ENCODE data around the gene ERI3. TPM values are rescaled to one million over a fixed set of nuclear protein-coding genes. Genes with fewer than 3 reads are reported as not detected.
A peak's percentile ranks its signal among the peaks of the same experiment; 100 is the strongest.

Gene ERI3
- polyA plus RNA-seq, 2 of the 4 experiments (the other 2 are of a cell fraction), result 43.4 to 44.7 TPM

- FAIRE-seq (no peak), DNase-seq (ENCODE audit: low read depth in 1 of 2, low spot score in 1 of 2) (no peak), ATAC-seq (no peak)
- ChIA-PET POLR2A (no interaction called here), CTCF (interaction anchor here (0.6 to 1.4 kb wide), 6 partner anchors 9 to 334 kb away, joined by 3 to 5 read pairs (median 4); no protein-coding TSS in a partner anchor)
- WGBS (ENCODE audit: missing lambda C conversion rate), result 70% methylated on average over 2 of the region's 2 CpGs
- no peak for TF ChIP-seq JUN (IDR thresholded peaks at IDR 0.05)
- no peak for TF ChIP-seq EHF (CRISPR knock-in tag; IDR thresholded peaks at IDR 0.05)
- TF ChIP-seq KDM5A (IDR thresholded peaks at IDR 0.05), result no peak
- TF ChIP-seq MAFK (IDR thresholded peaks at IDR 0.05; ENCODE audit: partially characterized antibody), result no peak
- TF ChIP-seq HOXA7 (CRISPR knock-in tag; IDR thresholded peaks at IDR 0.05), result no peak
- H3K4me3 ChIP-seq, result no peak overlapping the region
- no peak overlapping the region for H3K4me2 ChIP-seq
- no peaks in the 10 kb centered on the region for H3K9me3 ChIP-seq
- H3K4me1 ChIP-seq, result peaks cover 16% of the 10 kb centered on the region
- H3K27ac ChIP-seq, result no peak overlapping the region
Observed at GRCh38 chr1:44321466-44321865, 33.6 kb downstream of the ERI3 start.

- no peak overlapping the region for H3K27ac ChIP-seq
- 44% methylated on average over 9 of the region's 9 CpGs for WGBS (ENCODE audit: missing lambda C conversion rate)
- no peak overlapping the region for H3K4me2 ChIP-seq
- TF ChIP-seq FOXS1 (CRISPR knock-in tag; IDR thresholded peaks at IDR 0.05) (no peak), CEBPB (IDR thresholded peaks at IDR 0.05) (no peak), CTCF (IDR thresholded peaks at IDR 0.05) (peak; percentile 73), SREBF2 (IDR thresholded peaks at IDR 0.05) (no peak), RAD21 (conservative IDR thresholded peaks at IDR 0.05 in 1 of 2, IDR thresholded peaks at IDR 0.05 in 1 of 2) (peak; percentile 48 to 54; a peak in 3 of 5 replicates), SMC3 (IDR thresholded peaks at IDR 0.05) (peak; percentile 62)
- TF ChIP-seq, protein P1, sequence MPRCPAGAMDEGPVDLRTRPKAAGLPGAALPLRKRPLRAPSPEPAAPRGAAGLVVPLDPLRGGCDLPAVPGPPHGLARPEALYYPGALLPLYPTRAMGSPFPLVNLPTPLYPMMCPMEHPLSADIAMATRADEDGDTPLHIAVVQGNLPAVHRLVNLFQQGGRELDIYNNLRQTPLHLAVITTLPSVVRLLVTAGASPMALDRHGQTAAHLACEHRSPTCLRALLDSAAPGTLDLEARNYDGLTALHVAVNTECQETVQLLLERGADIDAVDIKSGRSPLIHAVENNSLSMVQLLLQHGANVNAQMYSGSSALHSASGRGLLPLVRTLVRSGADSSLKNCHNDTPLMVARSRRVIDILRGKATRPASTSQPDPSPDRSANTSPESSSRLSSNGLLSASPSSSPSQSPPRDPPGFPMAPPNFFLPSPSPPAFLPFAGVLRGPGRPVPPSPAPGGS (IDR thresholded peaks at IDR 0.05), result no peak
- POLR2A ChIA-PET, result no interaction called here
- no peak for FAIRE-seq
- peak in 1 of 2 experiments; percentile 68; a peak in 3 of 6 replicates for ATAC-seq
- no peaks in the 10 kb centered on the region for H3K9me3 ChIP-seq
- CTCF ChIA-PET, result interaction anchor here (0.7 to 2.9 kb wide), 17 partner anchors 8 to 276 kb away, joined by 3 to 11 read pairs (median 4); no protein-coding TSS in a partner anchor
- peak; percentile 23 to 61 for DNase-seq (ENCODE audit: low read depth in 1 of 2, low spot score in 1 of 2)
- no peak overlapping the region for H3K4me3 ChIP-seq
- H3K4me1 ChIP-seq, result no peaks in the 10 kb centered on the region
Observed at GRCh38 chr1:44318097-44319088, 36.7 kb downstream of the ERI3 start.

DNA sequence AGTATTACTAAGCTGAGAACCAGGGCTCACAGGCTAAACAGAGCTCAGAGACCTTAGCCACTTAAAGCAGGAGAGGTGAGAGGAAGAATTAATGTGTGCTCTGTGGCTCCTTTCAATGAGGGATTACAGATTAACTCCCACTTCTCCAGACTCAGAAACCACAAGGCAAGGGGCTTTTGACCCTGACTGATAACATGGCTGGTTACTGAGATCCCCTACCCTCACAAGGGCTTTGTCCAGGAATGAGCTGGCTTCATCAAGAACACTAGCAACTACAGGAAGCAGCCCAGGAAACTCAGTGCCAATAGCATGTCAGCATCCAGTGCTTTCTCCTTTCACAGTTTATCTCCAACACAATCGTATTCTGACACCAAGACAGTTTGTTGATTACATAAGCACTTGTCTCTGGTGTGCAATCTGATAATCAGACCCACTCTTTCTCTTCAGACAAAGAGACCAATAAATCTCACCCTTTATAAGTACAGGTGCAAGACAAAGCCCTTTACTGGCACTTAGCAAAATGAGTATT, 38.8 kb downstream of the ERI3 start:
- Histone ChIP-seq H3K4me2 (no peak overlapping the region), H3K4me1 (no peaks in the 10 kb centered on the region), H3K27ac (no peak overlapping the region), H3K4me3 (no peak overlapping the region), H3K9me3 (no peaks in the 10 kb centered on the region)
- POLR2A ChIA-PET, result no interaction called here
- WGBS (ENCODE audit: missing lambda C conversion rate), result 76% methylated on average over 1 of the region's 1 CpG
- TF ChIP-seq FOXS1 (CRISPR knock-in tag; IDR thresholded peaks at IDR 0.05), result no peak
- TF ChIP-seq NR3C1 (IDR thresholded peaks at IDR 0.05), result no peak
- TF ChIP-seq SREBF2 (IDR thresholded peaks at IDR 0.05), result no peak
- no peak for TF ChIP-seq FOSL2 (IDR thresholded peaks at IDR 0.05)
- TF ChIP-seq FOSL2 (CRISPR knock-in tag; IDR thresholded peaks at IDR 0.05), result no peak
- no peak for TF ChIP-seq CHD4 (IDR thresholded peaks at IDR 0.05; ENCODE audit: borderline replicate concordance)
- TF ChIP-seq RNF2 (IDR thresholded peaks at IDR 0.05; ENCODE audit: borderline replicate concordance, low read depth), result no peak
- TF ChIP-seq, protein P1 (IDR thresholded peaks at IDR 0.05), result no peak
- TF ChIP-seq HEYL (CRISPR knock-in tag; IDR thresholded peaks at IDR 0.05), result no peak
- TF ChIP-seq, protein P2, sequence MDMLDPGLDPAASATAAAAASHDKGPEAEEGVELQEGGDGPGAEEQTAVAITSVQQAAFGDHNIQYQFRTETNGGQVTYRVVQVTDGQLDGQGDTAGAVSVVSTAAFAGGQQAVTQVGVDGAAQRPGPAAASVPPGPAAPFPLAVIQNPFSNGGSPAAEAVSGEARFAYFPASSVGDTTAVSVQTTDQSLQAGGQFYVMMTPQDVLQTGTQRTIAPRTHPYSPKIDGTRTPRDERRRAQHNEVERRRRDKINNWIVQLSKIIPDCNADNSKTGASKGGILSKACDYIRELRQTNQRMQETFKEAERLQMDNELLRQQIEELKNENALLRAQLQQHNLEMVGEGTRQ (IDR thresholded peaks at IDR 0.05), result no peak
- DNase-seq (ENCODE audit: low read depth in 1 of 2, low spot score in 1 of 2) (no peak), ATAC-seq (no peak), FAIRE-seq (no peak)
- CTCF ChIA-PET, result interaction anchor here (1.2 to 3.2 kb wide), 4 partner anchors 26 to 286 kb away, joined by 4 to 18 read pairs (median 4); no protein-coding TSS in a partner anchor
